CD4-positive, alpha-beta T cell treated with Interleukin-10 for 1 hour (primary cell): Measurements from ENCODE around the gene VIPR2.
"Not testable (repeated sequence)": the region's sequence is repeated elsewhere in the genome, so short reads cannot be mapped to it uniquely, and the experiment has no call there.

Source experiments
- DNase-seq: peaks from one replicate; pipeline ENCODE4 v3.0.0-alpha.2; 2020

VIPR2 gene

DNA sequence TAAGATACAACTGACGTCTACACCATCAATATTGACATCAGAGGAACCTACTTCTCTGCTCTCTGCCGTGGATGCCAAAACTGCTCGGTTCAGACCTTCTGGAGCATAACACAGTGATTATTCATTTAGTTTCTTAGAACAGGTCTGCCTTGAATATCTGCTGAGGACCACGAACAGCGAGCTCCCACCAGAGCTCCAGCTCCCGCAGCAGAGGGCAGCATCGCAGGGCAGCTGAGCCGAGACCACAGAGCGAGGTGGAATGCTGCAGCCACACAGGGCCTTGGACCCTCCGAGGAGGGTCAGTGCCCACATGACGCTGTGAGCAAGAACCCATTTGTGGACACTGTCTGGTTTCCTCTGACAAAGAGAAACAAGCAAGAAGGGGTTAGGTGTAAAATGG, 6.8 kb downstream of the VIPR2 start:
- no peak for DNase-seq

DNA sequence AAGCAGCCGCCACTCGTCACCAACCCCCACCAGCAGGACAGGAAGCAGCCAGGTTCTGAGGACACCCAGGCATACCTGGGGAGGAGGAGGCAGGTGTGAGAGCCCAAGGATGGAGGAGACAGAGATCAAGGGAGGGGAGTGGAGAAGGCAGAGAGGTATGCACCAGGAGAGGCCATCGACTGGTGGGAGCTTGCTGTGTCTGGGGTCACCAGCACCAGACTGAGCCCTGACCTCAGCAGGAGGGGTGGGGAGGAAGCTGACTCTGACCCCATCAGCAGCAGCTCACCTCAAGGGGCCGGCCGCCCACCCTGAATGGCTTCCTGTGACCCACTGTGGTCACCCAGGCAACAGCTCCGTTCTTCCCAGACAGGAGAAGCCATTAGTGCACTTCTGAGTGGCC, 7.8 kb downstream of the VIPR2 start:
- no peak for DNase-seq

DNA sequence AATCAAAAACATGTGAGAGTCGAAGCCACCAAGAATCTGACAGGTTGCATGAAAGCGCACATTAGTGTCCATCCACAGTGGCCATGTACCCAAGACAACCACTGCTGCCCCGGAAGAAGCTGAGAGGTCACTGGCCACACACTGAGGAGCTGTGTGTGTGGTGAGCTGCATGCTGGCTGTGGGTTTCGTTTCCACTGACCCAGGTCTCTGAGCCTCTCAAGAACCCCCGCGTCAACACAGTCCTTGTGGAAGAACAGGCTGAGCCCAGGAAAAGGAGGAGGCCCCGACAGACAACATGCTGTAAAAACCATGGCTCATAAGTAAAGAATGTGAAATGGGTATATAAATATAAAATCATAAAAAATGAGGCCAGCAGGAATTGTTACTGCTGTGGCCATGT, 8.2 kb downstream of the VIPR2 start:
- no peak for DNase-seq

DNA sequence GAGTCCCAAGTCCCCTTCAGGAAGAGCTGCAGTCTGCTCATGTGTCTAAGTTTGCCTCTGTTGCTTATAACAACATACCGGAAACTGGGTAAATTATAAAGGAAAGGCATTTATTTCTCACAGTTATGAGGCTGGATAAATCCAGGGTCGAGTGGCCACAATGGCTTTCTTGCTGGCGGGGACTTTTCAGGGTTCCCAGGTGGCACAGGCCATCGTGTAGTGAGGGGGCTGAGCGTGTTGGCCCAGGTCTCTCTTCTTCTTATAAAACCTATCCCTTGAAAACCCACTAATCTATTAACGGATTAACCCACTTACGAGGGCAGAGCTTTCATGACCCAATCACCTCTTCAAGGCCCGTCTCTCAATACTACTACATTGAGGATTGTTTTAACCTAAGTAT, 8.7 kb downstream of the VIPR2 start:
- DNase-seq, result no peak

DNA sequence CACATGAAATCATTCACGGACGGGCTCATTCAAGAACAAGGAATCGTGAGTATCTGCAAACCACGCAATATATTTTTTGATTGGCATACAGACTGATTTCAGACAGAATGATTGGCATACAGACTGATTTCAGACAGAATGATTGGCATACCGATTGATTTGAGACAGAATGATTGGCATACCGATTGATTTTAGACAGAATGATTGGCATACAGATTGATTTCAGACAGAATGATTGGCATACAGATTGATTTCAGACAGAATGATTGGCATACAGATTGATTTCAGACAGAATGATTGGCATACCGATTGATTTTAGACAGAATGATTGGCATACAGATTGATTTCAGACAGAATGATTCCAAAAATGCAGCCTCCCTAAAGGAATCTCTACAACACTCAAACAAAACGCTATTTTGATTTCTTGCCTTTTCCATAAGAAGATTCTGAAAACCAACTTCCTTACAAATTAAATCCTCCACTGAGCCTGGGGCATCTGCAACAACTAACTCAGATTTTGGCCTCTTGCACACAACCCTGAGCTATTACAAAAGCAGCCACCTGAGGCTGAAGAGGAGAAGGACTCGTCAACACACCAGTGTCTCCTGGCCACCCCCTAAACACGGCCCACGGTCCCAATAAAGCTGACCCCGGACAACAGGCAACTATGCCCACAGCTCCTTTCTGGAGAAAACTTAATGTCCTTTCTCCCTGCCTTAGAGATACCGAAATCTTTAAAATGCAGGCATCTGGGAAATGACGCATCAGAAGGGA, 11.8 kb downstream of the VIPR2 start:
- not testable (repeated sequence) for DNase-seq

DNA sequence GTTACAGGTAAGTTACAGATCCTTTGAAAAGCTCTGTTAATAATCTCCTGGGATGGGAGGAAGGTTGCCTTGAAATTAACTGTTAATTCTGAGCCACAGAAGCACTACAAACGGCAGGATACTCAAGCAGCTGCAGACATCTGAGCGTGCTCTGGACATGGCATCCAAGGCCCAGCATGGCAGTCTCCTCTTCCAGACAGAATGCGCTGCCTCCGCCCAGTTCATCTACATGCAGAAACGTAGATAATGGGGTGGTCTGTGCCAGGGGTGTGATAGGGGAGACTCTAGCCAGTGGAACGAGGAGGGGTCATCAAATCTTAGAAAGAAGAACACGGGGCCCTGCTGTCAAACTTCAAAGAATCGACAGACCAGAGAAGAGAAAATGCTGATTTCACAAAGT, 13.8 kb downstream of the VIPR2 start:
- no peak for DNase-seq

DNA sequence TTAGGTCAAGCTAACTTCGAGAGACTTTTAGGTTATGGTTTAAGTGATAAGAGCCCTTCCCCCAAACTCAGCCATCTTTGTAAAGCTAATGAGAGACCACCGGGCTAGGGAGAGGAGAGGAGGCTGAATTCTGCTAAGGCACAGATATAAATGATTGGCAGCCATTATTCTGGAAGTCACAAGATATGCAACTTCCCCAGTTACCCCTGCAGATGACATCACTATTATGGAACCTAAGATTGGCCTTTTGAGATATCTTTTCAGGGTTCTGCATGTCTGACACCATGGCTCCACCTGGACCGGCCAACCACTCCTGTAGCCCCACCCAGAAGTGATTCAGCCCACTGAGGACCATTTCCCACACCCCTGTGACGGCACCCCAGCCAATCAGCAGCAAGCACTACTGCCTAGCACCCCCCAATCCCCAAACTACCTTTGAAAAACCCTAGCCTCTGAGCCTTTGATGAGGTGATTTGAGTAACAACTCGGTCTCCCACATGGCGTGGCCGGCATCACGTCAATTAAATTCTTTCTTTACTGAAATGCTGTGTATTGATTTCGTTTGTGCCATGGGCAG, 14.4 kb downstream of the VIPR2 start:
- no peak for DNase-seq

DNA sequence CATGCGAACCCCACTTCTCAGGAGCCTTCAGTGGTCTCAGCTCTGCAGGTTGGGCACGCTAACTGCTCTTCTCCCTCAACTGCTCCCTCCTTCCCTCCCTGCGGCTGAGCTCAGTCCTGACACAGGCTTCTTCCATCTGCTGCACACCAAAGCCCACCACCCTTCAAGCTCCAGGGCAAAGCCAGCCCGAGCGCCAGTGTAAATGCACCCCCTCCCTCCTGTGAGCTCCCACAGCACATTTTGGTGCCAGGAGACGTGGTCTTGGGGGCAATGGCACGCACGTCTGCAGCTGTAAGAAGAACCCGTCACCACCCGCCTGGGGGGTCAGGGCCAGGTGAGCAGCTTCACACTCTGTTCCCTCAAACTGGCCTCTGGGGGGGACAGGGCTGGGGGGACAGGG, 15.9 kb downstream of the VIPR2 start:
- no peak for DNase-seq

DNA sequence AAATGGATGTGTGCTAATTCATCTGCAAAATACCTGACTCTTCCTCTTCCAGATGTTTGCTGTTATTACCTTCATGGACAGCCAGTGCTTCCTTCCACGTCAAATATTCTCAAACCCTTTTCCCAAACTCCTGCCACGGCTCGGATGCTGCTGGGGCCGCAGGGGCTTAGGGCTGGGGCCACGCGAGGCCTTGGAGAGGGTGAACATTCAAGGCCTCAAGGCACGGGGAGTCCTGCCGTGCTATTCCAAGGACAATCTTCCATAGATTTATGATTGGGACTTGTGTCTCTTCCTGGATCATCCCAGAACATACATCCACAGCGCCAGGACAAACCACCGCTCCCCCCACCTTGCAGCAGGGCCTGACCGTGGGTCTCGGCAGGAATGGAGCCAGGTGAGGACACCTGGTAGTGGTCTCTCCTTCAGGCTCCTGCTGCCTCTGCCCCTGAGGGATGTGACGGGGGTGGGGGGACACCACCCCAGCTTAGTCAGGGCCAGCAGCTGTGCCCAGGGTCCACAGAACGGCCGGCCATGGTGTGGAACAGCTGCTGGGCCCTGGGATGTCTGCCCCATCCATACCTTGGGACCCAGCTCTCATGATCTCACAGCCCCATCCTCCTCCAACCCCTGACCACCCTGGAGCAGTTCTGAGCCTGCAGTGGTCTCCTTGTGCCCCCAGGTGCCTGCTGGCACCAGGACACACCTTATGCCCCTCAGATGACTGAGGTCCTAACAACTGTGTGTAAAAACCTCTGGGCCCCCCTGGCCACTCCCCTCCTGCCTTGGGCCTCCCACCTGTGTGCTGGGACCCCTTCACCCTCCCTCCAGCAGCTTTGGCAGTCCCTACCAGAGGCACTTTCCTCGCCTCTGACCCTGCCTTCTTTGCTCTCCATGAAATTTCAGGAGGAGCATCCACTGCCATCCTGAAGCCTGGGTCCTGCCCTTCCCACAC, 16.7 kb downstream of the VIPR2 start:
- DNase-seq, result no peak

DNA sequence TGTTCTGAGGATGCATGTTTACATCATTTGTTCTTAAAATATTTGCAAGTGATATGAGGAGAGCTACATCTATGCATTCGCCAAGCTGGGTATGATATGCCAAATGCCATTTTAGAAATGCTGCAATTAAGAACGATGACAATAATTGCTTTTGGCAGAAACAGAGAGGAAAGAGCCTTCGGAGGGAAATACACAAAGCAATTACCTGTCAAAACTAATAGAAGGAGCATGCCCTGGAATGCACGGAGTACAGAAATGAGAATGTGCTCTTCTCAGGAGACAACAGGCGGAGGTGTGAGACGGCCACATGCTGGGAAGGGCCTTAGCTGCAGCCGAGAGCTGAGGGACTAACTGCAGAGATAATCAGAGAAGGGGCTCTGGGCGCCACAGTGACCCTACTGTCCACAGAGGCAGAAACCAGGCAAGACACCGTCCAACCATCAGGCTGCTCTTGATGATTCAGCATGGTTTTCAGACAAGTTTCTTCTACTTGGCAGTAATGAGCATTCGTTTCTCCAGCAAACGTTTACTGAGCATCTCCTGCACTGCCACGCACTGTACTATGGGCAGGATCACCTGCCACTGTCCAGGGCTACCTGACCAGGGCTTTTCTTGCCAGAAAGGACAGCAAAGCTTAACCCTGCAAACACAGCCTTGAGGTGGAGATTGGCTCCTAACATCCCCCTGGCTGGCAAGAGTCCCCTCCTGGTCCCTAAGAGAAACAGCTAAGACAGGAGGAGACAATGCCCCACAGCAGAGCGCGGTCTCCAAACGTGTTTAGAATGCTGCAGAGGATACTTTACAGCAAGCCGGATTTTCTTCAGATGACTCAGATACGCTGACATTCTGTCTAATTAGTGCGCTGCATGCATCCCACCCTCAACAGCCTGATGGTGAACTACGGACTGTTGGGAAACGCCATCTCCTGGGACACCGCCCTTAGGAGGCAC, 18.1 kb downstream of the VIPR2 start:
- DNase-seq, result no peak

DNA sequence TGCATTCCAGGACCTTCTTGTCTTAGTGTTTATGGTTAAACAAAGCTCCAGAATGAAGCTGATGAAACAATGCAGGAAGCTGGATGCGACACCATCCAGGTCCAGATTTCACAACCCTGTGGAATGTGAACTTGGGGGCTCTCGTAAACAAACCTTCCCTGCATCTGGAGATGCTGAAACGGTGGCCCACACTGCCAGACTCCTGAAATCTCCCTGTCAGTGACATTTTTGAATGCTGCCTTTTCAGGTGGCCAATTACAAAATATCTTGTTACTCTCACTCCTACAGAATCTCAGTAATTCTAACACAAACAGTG, 18.8 kb downstream of the VIPR2 start:
- DNase-seq, result no peak

DNA sequence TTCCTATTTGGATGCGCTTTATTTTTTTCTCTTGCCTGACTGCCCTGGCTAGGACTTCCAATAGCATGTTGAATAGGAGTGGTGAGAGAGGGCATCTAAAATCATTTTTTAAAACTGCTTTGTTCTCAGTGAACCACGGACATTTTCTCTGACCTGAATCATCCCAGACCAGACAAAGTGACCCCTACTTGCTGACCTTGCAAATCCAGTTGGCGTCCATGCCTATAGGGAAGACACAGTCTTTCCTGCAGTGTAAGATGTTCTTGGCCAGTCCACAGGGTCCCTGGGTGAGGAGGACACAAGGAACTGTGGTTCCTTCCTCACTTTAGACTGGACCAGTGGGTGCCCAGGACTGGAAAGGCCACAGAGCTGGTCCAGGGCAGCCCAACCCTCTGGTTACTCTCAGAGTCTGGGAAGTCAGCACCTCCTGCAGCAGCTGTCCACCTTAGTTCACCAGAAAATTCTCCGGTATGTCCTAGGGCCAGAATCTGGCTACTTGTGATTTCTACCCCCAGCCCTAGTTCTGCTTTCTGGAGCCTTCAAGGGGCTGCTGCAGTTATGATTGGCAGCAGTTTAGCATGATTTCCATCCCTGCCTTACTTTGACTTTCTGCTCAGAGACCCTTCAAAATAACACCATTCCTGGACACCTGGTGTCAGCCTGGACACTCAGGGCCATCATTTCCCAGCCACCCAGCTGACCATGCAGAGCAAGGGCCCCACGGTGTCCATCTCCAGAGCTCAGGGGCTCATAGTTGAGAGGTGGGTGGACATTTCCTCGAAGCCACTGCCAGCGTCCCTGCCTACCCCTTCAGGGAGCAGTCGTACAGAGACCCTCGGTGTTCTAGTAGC, 19.3 kb downstream of the VIPR2 start:
- DNase-seq, result no peak

DNA sequence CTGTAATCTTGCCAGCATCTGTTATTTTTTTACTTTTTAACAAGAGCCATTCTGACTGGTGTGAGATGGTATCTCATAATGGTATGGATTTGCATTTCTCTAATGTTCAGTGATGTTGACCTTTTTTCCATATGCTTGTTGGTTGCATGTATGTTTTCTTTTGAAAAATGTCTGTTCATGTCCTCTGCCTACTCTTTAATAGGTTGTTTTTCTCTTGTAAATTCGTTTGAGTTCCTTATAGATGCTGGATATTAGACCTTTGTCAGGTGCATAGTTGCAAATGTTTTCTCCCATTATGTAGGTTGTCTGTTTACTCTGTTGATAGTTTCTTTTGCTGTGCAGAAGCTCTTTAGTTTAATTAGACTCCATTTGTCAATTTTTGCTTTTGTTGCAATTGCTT, 20.9 kb downstream of the VIPR2 start:
- not testable (repeated sequence) for DNase-seq

DNA sequence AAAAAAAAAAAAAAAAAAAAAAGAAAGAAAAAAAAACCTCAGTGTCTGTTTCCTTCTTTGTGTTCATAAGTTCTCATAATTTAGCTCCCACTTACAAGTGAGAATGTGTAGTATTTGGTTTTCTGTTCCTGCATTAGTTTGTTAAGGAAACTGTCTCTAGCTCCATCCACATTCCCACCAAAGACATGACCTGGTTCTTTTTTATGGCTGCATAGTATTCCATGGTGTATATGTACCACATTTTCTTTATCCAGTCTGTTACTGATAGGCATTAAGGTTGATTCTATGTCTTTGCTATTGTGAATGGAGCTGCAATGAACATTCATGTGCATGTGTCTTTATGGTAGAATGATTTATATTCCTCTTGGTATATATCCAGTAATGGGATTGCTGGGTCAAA, 21.4 kb downstream of the VIPR2 start:
- not testable (repeated sequence) for DNase-seq

DNA sequence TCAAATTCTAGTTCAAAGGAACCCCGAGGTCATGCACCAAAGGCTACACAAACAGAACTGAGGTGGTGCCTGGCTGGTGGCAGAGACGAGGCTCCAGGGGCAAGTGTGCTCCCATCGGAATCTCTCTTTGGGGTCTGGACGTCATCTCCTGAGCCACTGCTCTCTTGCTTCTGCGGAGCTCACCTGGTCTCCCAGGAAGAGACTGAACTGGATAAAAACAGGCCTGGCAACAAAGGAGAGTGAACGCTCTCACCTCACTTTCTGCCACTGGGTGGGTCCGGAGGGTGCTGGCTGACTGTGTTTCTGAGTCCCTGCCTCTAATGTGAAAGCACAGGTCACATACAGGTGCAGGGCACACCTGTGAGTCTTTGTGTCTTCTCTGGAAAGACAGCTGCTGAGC, 22.4 kb downstream of the VIPR2 start:
- DNase-seq, result no peak

DNA sequence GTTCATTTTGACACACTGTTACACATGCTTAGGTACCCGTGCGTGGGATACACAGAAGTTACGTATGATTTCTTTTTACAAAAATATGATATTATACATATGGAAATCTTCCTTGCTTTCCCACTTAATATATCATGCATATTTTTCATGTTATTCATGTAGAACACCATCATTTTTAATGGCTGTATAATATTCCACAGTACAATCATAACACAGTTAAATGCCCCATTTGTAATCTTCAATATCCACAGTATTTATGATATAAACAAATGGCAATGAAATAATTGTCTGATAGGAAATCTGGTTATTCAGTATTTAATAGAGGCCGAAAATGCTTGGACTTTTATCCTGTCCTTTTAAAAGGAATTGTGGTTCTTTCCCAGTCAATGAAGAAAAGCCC, 23.2 kb downstream of the VIPR2 start:
- no peak for DNase-seq

DNA sequence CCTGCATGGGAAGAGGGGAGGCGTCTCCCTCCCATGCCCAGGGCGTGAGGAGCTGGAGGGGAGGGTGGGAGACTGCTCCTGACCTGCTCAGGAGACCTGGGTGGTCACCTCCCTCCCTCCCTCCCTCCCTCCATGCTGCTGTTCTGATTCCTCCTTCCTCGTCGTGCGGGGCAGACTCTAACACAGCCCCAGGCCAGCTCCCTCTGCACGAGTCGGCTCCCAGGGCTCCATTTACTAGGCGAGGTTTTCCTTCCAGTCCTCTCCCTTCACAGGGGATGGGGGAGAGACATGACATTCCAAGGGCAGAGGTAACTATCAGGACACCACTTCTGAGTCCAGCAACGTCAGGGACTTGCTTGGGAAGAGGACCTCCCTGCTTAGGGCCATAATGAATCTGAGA, 23.6 kb downstream of the VIPR2 start:
- no peak for DNase-seq

DNA sequence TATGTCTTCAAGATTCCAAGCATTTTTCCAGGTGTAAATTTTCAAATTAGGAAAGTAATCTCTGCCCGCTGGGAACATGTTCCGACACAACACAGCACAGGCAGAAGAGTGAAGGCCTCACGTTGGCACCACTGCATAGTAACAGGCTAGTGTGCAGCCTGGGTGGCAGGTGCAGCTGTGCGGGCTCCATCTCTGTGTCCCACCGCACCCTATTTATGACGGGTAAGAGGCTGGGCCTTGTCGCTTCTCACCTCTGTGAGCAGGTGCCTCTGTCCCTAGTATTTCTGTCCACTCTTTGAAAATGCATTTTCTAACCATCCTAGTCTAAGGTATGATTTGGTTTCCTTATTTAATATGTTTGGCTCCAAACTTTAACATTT, 24.1 kb downstream of the VIPR2 start:
- no peak for DNase-seq

DNA sequence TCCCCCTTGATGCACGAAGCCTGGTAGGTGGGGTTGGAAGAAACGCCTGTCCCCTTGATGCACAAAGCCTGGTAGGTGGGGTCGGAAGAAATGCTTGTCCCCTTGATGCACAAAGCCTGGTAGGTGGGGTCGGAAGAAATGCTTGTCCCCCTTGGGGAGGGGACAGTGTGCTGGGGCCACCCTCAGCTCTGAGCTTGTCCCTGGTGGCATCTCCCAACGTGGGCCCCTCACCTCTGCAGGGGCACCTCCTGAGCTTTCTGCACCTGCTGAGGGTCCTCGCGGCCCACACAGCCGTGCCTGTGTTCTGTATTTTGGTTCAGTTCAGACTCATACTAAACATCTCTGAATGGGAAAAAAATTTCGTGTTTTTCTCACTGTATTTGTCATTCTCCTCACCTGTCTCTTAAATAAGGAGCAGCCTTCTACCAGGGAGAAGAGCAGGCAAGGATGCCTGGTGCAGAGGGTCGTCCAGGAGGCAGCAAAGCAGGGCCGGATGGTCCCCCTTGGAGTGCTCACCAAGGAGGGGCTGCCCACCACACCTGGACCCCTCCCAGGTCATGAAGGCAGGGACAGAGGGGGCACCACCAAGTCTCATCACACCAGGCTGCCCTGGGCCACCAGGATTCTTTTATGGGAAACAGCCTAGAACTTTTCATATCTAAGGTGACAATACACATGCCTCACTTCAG, 24.7 kb downstream of the VIPR2 start:
- no peak for DNase-seq

DNA sequence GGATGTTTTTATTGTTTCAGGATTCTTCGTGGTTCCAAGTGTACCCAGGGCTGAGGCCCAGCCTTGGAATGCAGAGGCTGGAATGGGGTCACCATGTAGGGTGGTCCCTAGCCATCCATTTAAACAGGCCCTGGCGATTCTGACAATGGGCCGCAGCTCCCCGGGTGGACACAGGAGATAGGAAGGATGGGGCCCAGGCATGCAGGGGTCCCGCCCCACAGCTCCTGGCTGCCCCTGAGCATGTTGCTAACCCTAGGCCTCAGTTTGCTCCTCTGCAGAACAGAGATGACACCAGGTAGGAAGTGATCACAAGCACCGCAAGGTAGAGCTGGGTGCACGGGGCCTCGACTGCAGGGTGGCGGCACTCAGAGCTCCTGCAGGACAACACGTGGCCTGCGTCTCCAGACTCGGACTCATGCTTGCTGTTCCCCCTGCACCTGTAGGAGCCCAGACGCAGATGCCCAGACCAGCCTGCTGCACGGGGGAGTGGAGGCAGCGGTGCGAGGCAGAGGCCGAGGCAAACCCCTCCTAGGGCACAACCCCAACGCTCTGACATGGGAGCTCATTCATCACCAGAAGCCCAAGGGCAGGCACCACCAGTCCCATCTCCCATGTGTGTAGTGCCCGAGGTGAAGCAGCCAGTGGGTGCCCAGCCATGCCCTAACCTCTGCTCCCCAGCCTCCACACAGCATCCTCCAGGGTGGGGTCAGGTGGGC, 25.5 kb downstream of the VIPR2 start:
- DNase-seq, result no peak

DNA sequence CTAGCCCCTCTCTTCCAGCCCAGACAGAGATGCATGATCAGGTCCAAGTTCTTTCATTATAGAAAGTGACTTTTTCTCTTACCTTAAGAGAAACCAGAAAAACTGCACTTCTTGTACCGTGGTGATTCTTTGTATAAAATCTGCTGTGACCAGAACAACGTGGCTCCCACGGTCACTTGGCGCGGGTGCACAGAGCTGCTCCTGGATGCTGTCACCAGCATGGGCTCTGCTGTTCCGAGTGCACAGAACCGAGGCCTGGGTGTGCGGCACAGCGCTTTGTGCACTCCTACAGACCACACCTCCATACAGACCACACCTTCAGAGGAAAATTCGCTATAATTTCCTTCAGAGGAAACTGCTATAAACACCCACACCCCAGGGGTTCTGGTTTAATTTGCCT, 26.0 kb downstream of the VIPR2 start:
- DNase-seq, result no peak
